OCI-LY1 (cell line): ENCODE results near the gene OR2F1.

Source experiments
- H2AFZ ChIP-seq: fragments of 200-600 bp; sonication (generic), shearing (Covaris generic); 2 replicates; pipeline ENCODE4 v1.6.0; 2014; ENCODE audit warnings: antibody characterized with exemption, mild to moderate bottlenecking, low read length
- H3F3A ChIP-seq: fragments of 200-600 bp; sonication (generic), shearing (Covaris generic); 2 replicates; pipeline ENCODE4 v1.6.0; 2014; ENCODE audit warnings: mild to moderate bottlenecking, antibody characterized with exemption, low read length, moderate library complexity; ENCODE audit not compliant: insufficient read depth
- H3K27ac ChIP-seq: fragments of 200-600 bp; sonication (generic); 2 replicates; pipeline ENCODE4 v1.5.1; 2014; ENCODE audit warnings: low read length, mixed run types, mild to moderate bottlenecking, low read depth; ENCODE audit not compliant: poor library complexity, severe bottlenecking
- H3K27me3 ChIP-seq: fragments of 200-600 bp; sonication (generic); 2 replicates; pipeline ENCODE4 v1.6.0; 2014; ENCODE audit warnings: antibody characterized with exemption, mild to moderate bottlenecking, low read length, moderate library complexity; ENCODE audit not compliant: insufficient read depth
- H3K36me3 ChIP-seq: fragments of 200-600 bp; sonication (generic); 2 replicates; pipeline ENCODE4 v1.6.1; 2014; ENCODE audit warnings: mild to moderate bottlenecking, antibody characterized with exemption, low read length, moderate library complexity, mixed read lengths; ENCODE audit not compliant: insufficient read depth
- H3K4me1 ChIP-seq: fragments of 200-600 bp; sonication (generic); 2 replicates; pipeline ENCODE4 v1.5.1; 2014; ENCODE audit warnings: mild to moderate bottlenecking, low read length, moderate library complexity; ENCODE audit not compliant: insufficient read depth, severe bottlenecking
- H3K4me2 ChIP-seq: fragments of 200-600 bp; sonication (generic), shearing (Covaris generic); 2 replicates; pipeline ENCODE4 v1.6.1; 2014; ENCODE audit warnings: low read length
- H3K4me3 ChIP-seq: fragments of 200-600 bp; sonication (generic); 2 replicates; pipeline ENCODE4 v1.5.1; 2014; ENCODE audit warnings: low read length, low read depth, mild to moderate bottlenecking, mixed read lengths; ENCODE audit not compliant: poor library complexity, severe bottlenecking
- H3K79me2 ChIP-seq: fragments of 200-600 bp; shearing (Covaris generic); 2 replicates; pipeline ENCODE4 v1.6.1; 2016; ENCODE audit warnings: mixed run types, low read length, mixed read lengths; ENCODE audit not compliant: insufficient read depth
- H3K9ac ChIP-seq: fragments of 200-600 bp; sonication (generic), shearing (Covaris generic); 2 replicates; pipeline ENCODE4 v1.6.1; 2014; ENCODE audit warnings: mild to moderate bottlenecking, low read length, mixed read lengths
- H3K9me2 ChIP-seq: fragments of 200-600 bp; sonication (generic), shearing (Covaris generic); 2 replicates; pipeline ENCODE4 v1.6.1; 2014; ENCODE audit warnings: low read depth, mild to moderate bottlenecking, low read length, mixed read lengths
- H3K9me3 ChIP-seq: fragments of 200-600 bp; shearing (Covaris generic); 2 replicates; pipeline ENCODE4 v1.6.1; 2014; ENCODE audit warnings: low read length, mixed read lengths
- H4K20me1 ChIP-seq: fragments of 200-600 bp; sonication (generic), shearing (Covaris generic); 2 replicates; pipeline ENCODE4 v1.6.0; 2016; ENCODE audit warnings: mild to moderate bottlenecking, low read length; ENCODE audit not compliant: insufficient read depth
- EZH2 ChIP-seq: fragments of 200-600 bp; sonication (generic), shearing (Covaris generic); IDR thresholded peaks from 2 replicates; pipeline ENCODE4 v1.8.0; 2017; ENCODE audit warnings: borderline replicate concordance, mixed run types, mild to moderate bottlenecking, antibody characterized with exemption, low read length, moderate library complexity, mixed read lengths
- TF ChIP-seq, protein P1 (sequence below): fragments of 200-600 bp; sonication (generic), shearing (Covaris generic); IDR thresholded peaks from 2 replicates; pipeline ENCODE4 v1.5.1; 2017; ENCODE audit warnings: mild to moderate bottlenecking, antibody characterized with exemption, low read length, moderate library complexity, mixed read lengths

Gene OR2F1

DNA sequence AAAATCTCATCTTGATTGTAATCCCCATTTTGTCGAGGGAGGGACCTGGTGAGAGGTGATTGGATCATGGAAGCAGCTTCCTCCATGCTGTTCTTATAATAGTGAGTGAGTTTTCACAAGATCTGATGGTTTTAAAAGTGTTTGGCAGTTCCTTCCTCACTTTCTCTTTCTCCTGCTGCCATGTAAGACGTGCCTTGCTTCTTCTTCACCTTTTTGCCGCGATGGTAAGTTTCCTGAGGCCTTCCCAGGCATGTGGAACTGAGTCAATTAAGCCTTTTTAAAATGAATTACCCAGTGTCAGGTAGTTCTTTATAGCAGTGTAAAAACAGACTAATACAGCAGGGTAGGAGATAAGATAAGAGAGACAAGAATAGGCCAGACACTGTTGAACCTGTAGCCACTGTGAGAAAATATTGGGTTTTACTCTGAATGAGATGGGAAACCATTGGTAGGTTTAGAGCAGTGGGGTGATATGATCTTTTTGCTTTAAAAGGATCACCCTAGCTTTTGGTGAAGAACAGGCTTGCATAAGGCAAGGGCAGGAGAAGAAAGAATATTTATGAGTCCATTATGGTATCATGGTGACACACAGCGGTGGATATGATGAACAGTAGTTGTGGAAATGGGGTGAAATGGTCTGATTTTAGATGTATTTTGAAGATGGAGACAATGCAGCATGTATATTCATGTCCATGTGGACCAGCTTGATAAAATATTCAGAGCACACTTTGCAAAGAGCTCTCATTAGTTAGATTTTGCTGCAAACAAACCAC, 57.0 kb downstream of the OR2F1 start:
- H4K20me1 ChIP-seq, result no peaks in the 10 kb centered on the region
- TF ChIP-seq, protein P1, sequence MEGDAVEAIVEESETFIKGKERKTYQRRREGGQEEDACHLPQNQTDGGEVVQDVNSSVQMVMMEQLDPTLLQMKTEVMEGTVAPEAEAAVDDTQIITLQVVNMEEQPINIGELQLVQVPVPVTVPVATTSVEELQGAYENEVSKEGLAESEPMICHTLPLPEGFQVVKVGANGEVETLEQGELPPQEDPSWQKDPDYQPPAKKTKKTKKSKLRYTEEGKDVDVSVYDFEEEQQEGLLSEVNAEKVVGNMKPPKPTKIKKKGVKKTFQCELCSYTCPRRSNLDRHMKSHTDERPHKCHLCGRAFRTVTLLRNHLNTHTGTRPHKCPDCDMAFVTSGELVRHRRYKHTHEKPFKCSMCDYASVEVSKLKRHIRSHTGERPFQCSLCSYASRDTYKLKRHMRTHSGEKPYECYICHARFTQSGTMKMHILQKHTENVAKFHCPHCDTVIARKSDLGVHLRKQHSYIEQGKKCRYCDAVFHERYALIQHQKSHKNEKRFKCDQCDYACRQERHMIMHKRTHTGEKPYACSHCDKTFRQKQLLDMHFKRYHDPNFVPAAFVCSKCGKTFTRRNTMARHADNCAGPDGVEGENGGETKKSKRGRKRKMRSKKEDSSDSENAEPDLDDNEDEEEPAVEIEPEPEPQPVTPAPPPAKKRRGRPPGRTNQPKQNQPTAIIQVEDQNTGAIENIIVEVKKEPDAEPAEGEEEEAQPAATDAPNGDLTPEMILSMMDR, result no peak; the same call in 1 of the 2 replicates
- TF ChIP-seq EZH2, result no peak
- H3K4me1 ChIP-seq, result no peaks in the 10 kb centered on the region
- H3K27me3 ChIP-seq, result no peaks in the 10 kb centered on the region
- H3K4me3 ChIP-seq, result no peak overlapping the region
- H3K36me3 ChIP-seq, result no peaks in the 10 kb centered on the region
- no peak overlapping the region for H2AFZ ChIP-seq
- no peak overlapping the region for H3K4me2 ChIP-seq
- no peak overlapping the region for H3K9ac ChIP-seq
- H3K27ac ChIP-seq, result no peak overlapping the region
- H3F3A ChIP-seq, result no peaks in the 10 kb centered on the region
- 0 out of 2 replicates have a peak, but pooled peaks cover 6% of the 10 kb centered on the region for H3K9me3 ChIP-seq
- H3K9me2 ChIP-seq, result no peaks in the 10 kb centered on the region
- H3K79me2 ChIP-seq, result no peaks in the 10 kb centered on the region
